GM13977 (cell line): ENCODE data around the gene PLXDC1.
"Not testable (repeated sequence)": the region's sequence is repeated elsewhere in the genome, so short reads cannot be mapped to it uniquely, and the experiment has no call there.

Experiments
- DNase-seq: peaks from one replicate; pipeline ENCODE4 v3.0.0; 2012; ENCODE audit warnings: low spot score
- in situ Hi-C: fragments of 300-500 bp; cut with MboI; formaldehyde crosslinking; loops from one replicate; pipeline ENCODE4 v1.12.0; 2022; ENCODE audit warnings: low sequenced_read_pairs, low pct_unique_long_range_greater_than_20kb, mixed read lengths, inconsistent platforms; ENCODE audit not compliant: unreplicated experiment
- TF ChIP-seq, protein P1 (sequence below): IDR thresholded peaks from 2 replicates; pipeline ENCODE4 v1.5.1; 2012; ENCODE audit warnings: mild to moderate bottlenecking, control low read depth; ENCODE audit not compliant: insufficient read depth; ENCODE audit errors: extremely low read depth, missing control alignments

Gene PLXDC1

DNA sequence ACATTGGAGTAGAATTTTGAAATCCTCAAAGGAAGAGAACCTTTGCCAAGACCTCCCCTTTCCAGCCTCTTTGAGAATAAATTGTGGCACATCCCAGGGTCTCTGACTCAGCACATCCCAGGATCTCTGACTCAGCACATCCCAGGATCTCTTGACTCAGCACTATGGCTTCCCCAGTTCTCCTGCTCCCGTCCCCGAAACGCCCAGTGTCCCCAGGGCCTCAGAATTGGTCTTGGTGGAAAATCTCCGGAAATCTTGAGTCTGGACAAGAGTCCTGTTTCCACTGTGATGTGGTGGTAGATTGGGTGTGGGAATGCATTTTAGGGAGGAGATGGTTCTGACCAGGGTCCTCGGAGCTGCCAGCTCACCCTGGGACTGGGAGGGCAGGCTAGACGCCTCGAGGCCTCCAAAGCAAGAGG lies 19.2 kb downstream of the PLXDC1 start:
- no peak for DNase-seq
- in situ Hi-C loops: no loop called here
- TF ChIP-seq, protein P1, sequence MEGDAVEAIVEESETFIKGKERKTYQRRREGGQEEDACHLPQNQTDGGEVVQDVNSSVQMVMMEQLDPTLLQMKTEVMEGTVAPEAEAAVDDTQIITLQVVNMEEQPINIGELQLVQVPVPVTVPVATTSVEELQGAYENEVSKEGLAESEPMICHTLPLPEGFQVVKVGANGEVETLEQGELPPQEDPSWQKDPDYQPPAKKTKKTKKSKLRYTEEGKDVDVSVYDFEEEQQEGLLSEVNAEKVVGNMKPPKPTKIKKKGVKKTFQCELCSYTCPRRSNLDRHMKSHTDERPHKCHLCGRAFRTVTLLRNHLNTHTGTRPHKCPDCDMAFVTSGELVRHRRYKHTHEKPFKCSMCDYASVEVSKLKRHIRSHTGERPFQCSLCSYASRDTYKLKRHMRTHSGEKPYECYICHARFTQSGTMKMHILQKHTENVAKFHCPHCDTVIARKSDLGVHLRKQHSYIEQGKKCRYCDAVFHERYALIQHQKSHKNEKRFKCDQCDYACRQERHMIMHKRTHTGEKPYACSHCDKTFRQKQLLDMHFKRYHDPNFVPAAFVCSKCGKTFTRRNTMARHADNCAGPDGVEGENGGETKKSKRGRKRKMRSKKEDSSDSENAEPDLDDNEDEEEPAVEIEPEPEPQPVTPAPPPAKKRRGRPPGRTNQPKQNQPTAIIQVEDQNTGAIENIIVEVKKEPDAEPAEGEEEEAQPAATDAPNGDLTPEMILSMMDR: no peak

DNA sequence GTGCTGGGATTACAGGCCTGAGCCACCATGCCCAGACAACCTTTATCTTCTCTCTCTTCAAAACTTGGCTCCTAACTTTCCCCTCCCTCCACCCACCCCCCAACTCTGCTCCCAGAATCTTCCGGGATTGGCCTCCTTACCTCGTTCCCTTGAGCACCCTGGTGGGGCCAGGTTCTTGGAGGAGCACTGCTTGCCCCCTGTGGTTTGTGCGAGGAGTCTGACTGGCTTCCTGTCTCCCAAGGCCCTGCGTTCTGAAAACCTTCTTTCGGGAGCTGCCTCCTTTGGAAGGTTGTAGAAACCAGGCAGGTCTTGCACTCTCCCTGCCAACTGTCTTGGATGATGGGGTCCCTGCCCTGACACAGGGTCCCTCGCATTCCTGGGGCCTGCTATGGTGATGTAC lies 19.8 kb downstream of the PLXDC1 start:
- in situ Hi-C loops: no loop called here
- TF ChIP-seq, protein P1: no peak
- DNase-seq: no peak

DNA sequence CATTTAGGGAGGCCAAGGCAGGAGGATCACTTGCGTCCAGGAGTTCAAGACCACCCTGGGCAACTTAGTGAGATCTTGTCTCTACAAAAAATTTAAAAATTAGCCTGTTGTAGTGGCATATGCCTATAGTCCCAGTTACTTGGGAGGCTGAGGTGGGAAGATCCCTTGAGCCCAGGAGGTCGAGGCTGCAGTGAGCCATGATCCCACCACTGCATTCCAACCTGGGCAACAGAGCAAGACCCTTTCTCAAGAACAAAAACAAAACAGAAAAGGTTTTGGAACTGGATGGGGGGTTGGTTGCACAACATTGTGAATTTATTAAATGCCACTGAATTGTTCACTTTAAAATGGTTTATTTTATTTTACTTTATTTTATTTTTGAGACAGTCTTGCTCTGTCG lies 21.2 kb downstream of the PLXDC1 start:
- TF ChIP-seq, protein P1: no peak
- DNase-seq: no peak
- in situ Hi-C loops: no loop called here

DNA sequence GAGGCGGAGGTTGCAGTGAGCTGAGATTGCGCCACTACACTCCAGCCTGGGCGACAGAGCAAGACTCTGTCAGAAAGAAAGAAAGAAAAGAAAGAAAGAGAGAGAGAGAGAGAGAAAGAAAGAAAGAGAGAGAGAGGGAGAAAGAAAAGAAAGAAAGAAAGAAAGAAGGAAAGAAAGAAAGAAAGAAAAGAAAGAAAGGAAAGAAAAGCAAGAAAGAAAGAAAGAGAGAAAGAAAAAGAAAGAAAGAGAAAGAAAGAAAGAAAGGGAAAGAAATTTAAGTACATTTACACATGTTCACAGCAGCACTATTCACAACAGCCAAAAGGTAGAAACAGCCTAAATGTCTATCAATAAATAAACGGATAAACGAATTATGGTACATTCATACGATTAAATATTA lies 21.9 kb downstream of the PLXDC1 start:
- DNase-seq, in situ Hi-C loops: not testable (repeated sequence)

DNA sequence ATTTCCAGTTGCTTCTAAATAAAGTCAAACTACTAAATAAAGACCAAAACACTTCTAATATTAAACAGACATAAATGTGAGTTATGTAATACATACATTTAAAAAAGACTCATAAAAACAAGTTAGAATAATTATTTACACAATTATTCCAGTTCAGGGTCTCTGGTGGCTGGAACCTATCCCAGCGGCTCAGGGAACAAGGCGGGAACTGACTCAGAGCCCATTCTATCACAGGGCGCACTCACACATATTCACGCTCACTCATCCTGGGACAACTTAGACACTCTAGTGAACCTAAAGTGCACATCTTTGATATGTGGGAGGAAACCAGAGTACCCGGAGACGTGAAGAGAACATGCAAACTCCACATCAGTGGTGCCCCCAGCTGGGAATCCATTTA lies 25.0 kb downstream of the PLXDC1 start:
- no peak for DNase-seq
- in situ Hi-C loops: no loop called here
- TF ChIP-seq, protein P1: no peak

DNA sequence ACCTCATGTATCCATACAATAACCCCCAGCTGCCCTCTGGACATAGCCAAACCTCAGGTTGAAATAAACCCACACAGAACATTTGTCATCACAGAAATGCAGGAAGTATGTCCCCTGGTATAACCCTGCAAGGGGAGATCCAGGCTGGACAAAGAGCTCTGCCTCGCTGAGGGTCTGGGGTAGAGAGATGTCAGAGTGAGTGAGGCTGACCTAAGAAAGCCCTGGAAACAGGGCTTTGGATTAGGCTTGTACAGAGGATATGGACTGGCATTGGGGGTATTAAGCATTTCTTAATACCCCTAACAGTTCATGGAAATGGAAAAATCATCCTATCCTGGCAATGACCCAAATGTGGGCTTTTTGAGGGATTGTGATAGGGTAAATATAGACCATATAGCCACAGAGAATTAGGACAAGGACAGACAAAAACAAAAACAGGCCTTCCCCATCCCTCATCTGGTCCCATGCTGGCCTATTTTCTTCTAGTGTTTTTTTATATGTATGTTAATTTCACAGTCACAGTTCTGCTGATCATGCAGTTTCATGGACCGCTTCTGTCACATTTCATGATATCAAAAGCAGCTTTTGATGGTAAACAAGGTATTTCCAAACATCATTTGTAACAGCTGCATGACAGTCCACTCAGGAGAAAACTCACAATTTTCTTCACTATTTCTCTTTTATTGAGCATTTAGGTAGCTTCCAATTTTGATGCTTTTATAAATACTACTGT lies 26.1 kb downstream of the PLXDC1 start:
- DNase-seq: no peak
- TF ChIP-seq, protein P1: no peak
- in situ Hi-C loops: no loop called here

DNA sequence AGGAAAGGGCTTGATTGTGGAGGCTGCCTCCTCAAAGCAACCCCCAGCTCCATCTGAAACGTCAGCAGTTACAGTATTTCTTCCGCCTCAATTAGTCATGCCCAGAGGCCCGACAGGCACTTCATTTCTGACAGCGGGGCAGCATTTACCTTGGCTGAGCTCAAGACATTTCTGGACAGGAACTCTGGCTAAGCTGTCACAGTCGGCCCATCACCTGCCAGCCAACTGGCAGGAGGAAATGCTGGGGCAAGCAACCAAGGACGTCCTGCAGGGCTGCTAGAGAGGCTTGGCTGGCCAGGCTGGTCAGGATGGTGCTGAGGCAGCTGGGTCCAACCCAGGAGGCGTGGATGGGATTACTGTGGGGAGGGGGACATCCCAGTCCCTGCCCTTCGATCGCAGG lies 27.8 kb downstream of the PLXDC1 start:
- TF ChIP-seq, protein P1: no peak
- no peak for DNase-seq
- in situ Hi-C loops: no loop called here
